PFSK-1 (cell line): ENCODE measurements around the gene RPS27L.

Experiments
- POLR2AphosphoS5 ChIP-seq: IDR thresholded peaks from 2 replicates; pipeline ENCODE4 v1.6.1; 2012; ENCODE audit warnings: low read depth, mild to moderate bottlenecking, control low read depth, low read length, moderate library complexity
- REST ChIP-seq, 2 experiments: IDR thresholded peaks; 2 replicates each; pipeline versions ENCODE4 v1.6.1 to v1.8.0; 2011 to 2012; ENCODE audit warnings: low read depth in 2 of 2, low read length in 2 of 2, control low read depth in 1 of 2, inconsistent platforms in 1 of 2, mild to moderate bottlenecking in 1 of 2, moderate library complexity in 1 of 2; ENCODE audit not compliant: insufficient read depth in 1 of 2
- SIN3A ChIP-seq: IDR thresholded peaks from 2 replicates; pipeline ENCODE4 v1.6.1; 2012; ENCODE audit warnings: mild to moderate bottlenecking, low read length, moderate library complexity, borderline replicate concordance; ENCODE audit not compliant: insufficient read depth
- TAF1 ChIP-seq: IDR thresholded peaks from 2 replicates; pipeline ENCODE4 v1.6.1; 2012; ENCODE audit warnings: low read length, control low read depth, borderline replicate concordance; ENCODE audit not compliant: insufficient read depth

GRCh38 chr15:63200464-63201249, 43.4 kb upstream of the RPS27L start:
- TF ChIP-seq SIN3A: no peak
- TF ChIP-seq TAF1: no peak
- TF ChIP-seq REST (IDR thresholded peaks at IDR 0.05; ENCODE audit: insufficient read depth in 1 of 2, low read depth in 2 of 2, low read length in 2 of 2): no peak
- TF ChIP-seq POLR2AphosphoS5: no peak
